Measurements from ENCODE around the gene BCL7C.

Gene BCL7C

GRCh38 chr16:30922420-30922959, 28.6 kb upstream of the BCL7C start:
- DNase-seq: peak; percentile 100

GRCh38 chr16:30921748-30922419, 28.0 kb upstream of the BCL7C start:
- peak; percentile 89 for DNase-seq

- DNase-seq: no peak
Observed at GRCh38 chr16:30921459-30921747, 27.5 kb upstream of the BCL7C start.

- no peak for DNase-seq
Observed at GRCh38 chr16:30920891-30921290, 27.0 kb upstream of the BCL7C start.

- DNase-seq: no peak
Observed at GRCh38 chr16:30918614-30919013, 24.7 kb upstream of the BCL7C start.

GRCh38 chr16:30914830-30915229, 21.0 kb upstream of the BCL7C start:
- no peak for DNase-seq

GRCh38 chr16:30912794-30913412, 19.0 kb upstream of the BCL7C start:
- no peak for DNase-seq

GRCh38 chr16:30910427-30911029, 16.7 kb upstream of the BCL7C start:
- no peak for DNase-seq

- no peak for DNase-seq
Observed at GRCh38 chr16:30907064-30907463, 13.2 kb upstream of the BCL7C start.

GRCh38 chr16:30904114-30904780, 10.4 kb upstream of the BCL7C start:
- DNase-seq: no peak

GRCh38 chr16:30903596-30903995, 9.7 kb upstream of the BCL7C start:
- DNase-seq: no peak

- no peak for DNase-seq
Observed at GRCh38 chr16:30903002-30903401, 9.1 kb upstream of the BCL7C start.

GRCh38 chr16:30902029-30902972, 8.4 kb upstream of the BCL7C start:
- DNase-seq: peak; percentile 62

- no peak for DNase-seq
Observed at GRCh38 chr16:30901201-30902028, 7.5 kb upstream of the BCL7C start.

GRCh38 chr16:30900588-30900987, 6.7 kb upstream of the BCL7C start:
- no peak for DNase-seq

GRCh38 chr16:30899794-30900193, 5.9 kb upstream of the BCL7C start:
- no peak for DNase-seq

- DNase-seq: peak; percentile 83
Observed at GRCh38 chr16:30896889-30897733, 3.2 kb upstream of the BCL7C start.

- DNase-seq: no peak
Observed at GRCh38 chr16:30896261-30896888, 2.5 kb upstream of the BCL7C start, which contains the start of gene CTF1. CTF1 (plus strand) TSS chr16:30896614; CDS start chr16:30896644, 30 bp downstream.

- DNase-seq: peak; percentile 25
Observed at GRCh38 chr16:30895627-30896260, 1.9 kb upstream of the BCL7C start.
